Fibroblast of lung (primary cell): ENCODE results near the gene NPVF. TPM values are rescaled to one million over a fixed set of nuclear protein-coding genes. Genes with fewer than 3 reads are reported as not detected.

ENCODE experiments used
- DNase-seq, 2 donors: peaks; one replicate each; pipeline versions ENCODE4 v3.0.0 to v3.0.0-alpha.2; 2010; ENCODE audit warnings: low read depth in 2 of 2
- H2AFZ ChIP-seq: 2 replicates; pipeline ENCODE4 v1.5.1; 2012; ENCODE audit warnings: low read length, control low read depth, inconsistent platforms
- H3K27ac ChIP-seq: 2 replicates; pipeline ENCODE4 v1.5.1; 2011; ENCODE audit warnings: low read length, control low read depth; ENCODE audit not compliant: insufficient read depth
- H3K27me3 ChIP-seq: 2 replicates; pipeline ENCODE4 v1.5.1; 2011; ENCODE audit warnings: mild to moderate bottlenecking, low read length; ENCODE audit not compliant: control insufficient read depth, insufficient read depth
- H3K36me3 ChIP-seq: 2 replicates; pipeline ENCODE4 v1.5.1; 2011; ENCODE audit warnings: low read length; ENCODE audit not compliant: control insufficient read depth, insufficient read depth
- H3K4me1 ChIP-seq: 2 replicates; pipeline ENCODE4 v1.5.1; 2011; ENCODE audit warnings: low read length; ENCODE audit not compliant: control insufficient read depth, insufficient read depth; ENCODE audit errors: extremely low read depth
- H3K4me2 ChIP-seq: 2 replicates; pipeline ENCODE4 v1.5.1; 2011; ENCODE audit warnings: low read length, control low read depth; ENCODE audit not compliant: insufficient read depth; ENCODE audit errors: extremely low read depth
- H3K4me3 ChIP-seq, 4 experiments: fragments of 200-600 bp in 1 of 4; sonication (generic) in 1 of 4; replicated peaks in 1 of 4; 2 replicates each; pipeline ENCODE4 v1.5.1; 2011 to 2016; ENCODE audit warnings: low read length in 4 of 4, low read depth in 3 of 4, mild to moderate bottlenecking in 3 of 4, control low read depth in 2 of 4, inconsistent platforms in 1 of 4, mixed read lengths in 1 of 4; ENCODE audit not compliant: insufficient read depth in 1 of 4; ENCODE audit errors: control extremely low read depth in 1 of 4
- H3K79me2 ChIP-seq: 2 replicates; pipeline ENCODE4 v1.5.1; 2012; ENCODE audit warnings: mild to moderate bottlenecking, low read length, inconsistent platforms; ENCODE audit not compliant: control insufficient read depth, insufficient read depth
- H3K9ac ChIP-seq: 2 replicates; pipeline ENCODE4 v1.5.1; 2011; ENCODE audit warnings: mild to moderate bottlenecking, low read length, control low read depth; ENCODE audit not compliant: insufficient read depth
- H3K9me3 ChIP-seq: 2 replicates; pipeline ENCODE4 v1.5.1; 2012; ENCODE audit warnings: low read depth, low read length; ENCODE audit not compliant: control insufficient read depth, insufficient read depth
- H4K20me1 ChIP-seq: 2 replicates; pipeline ENCODE4 v1.5.1; 2011; ENCODE audit warnings: low read length; ENCODE audit not compliant: control insufficient read depth, insufficient read depth; ENCODE audit errors: extremely low read depth
- EZH2 ChIP-seq: IDR thresholded peaks from 2 replicates; pipeline ENCODE4 v1.5.1; 2012; ENCODE audit warnings: low read length, control low read depth, mild to moderate bottlenecking; ENCODE audit errors: missing control alignments
- polyA plus RNA-seq, 2 donors: library from polyadenylated mRNA; depleted of rRNA in 1 of 2; stranded (reverse) in 1 of 2; unstranded in 1 of 2; fragments of >200 nt; gene quantifications; 2 replicates each; pipeline ENCODE4 v1.2.1, GENCODE V29; 2011 to 2012; ENCODE audit warnings: missing spikeins in 1 of 2
- total RNA-seq: library from RNA; depleted of rRNA; stranded (reverse); fragments of >200 nt; gene quantifications from 2 replicates; pipeline ENCODE4 v1.2.1, GENCODE V29; 2014
- TF ChIP-seq, protein P1 (sequence below), 2 donors: IDR thresholded peaks in 1 of 2; conservative IDR thresholded peaks in 1 of 2; 1 replicate in 1 of 2; 2 replicates in 1 of 2; pipeline ENCODE4 v1.5.1; 2011 to 2012; ENCODE audit warnings: low read length in 2 of 2, control low read depth in 1 of 2, inconsistent platforms in 1 of 2, low read depth in 1 of 2, mild to moderate bottlenecking in 1 of 2

Gene NPVF
- total and polyA plus RNA-seq, 2 donors (not counting 1 experiment from before 2014, with no cell fraction given): not detected

DNA sequence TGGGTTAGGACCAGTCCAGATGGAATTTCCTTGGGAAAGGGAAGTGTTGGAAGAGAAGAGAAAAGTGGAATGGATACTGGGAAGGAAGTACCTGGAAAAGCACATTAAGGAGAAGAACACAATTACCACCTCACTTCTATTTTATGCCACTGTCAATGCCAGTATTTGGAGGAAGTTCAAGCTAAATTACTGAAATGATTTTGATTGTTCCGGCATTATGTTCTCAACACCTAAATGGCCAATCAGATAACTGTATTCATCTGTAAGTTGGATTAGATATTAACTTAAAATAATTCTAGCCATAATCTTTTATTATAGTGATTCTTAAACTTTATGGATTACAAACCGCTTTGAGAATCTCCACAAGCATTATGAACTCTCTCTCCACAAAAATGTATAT is 7.3 kb downstream of the NPVF start:
- Histone ChIP-seq H3K27me3 (no peaks in the 10 kb centered on the region), H3K4me3 (no peak overlapping the region), H4K20me1 (no peaks in the 10 kb centered on the region), H2AFZ (no peak overlapping the region), H3K27ac (no peak overlapping the region), H3K9ac (no peak overlapping the region), H3K79me2 (no peaks in the 10 kb centered on the region), H3K4me1 (no peaks in the 10 kb centered on the region), H3K4me2 (no peak overlapping the region), H3K9me3 (no peaks in the 10 kb centered on the region), H3K36me3 (no peaks in the 10 kb centered on the region)
- DNase-seq: no peak
- TF ChIP-seq, protein P1, sequence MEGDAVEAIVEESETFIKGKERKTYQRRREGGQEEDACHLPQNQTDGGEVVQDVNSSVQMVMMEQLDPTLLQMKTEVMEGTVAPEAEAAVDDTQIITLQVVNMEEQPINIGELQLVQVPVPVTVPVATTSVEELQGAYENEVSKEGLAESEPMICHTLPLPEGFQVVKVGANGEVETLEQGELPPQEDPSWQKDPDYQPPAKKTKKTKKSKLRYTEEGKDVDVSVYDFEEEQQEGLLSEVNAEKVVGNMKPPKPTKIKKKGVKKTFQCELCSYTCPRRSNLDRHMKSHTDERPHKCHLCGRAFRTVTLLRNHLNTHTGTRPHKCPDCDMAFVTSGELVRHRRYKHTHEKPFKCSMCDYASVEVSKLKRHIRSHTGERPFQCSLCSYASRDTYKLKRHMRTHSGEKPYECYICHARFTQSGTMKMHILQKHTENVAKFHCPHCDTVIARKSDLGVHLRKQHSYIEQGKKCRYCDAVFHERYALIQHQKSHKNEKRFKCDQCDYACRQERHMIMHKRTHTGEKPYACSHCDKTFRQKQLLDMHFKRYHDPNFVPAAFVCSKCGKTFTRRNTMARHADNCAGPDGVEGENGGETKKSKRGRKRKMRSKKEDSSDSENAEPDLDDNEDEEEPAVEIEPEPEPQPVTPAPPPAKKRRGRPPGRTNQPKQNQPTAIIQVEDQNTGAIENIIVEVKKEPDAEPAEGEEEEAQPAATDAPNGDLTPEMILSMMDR (conservative IDR thresholded peaks at IDR 0.05 in 1 of 2, IDR thresholded peaks at IDR 0.05 in 1 of 2; ENCODE audit: low read depth in 1 of 2, low read length in 2 of 2): no peak
- TF ChIP-seq EZH2: no peak

- TF ChIP-seq, protein P1 (conservative IDR thresholded peaks at IDR 0.05 in 1 of 2, IDR thresholded peaks at IDR 0.05 in 1 of 2; ENCODE audit: low read depth in 1 of 2, low read length in 2 of 2): no peak
- no peak for TF ChIP-seq EZH2
- Histone ChIP-seq H3K27me3 (no peaks in the 10 kb centered on the region), H3K79me2 (no peaks in the 10 kb centered on the region), H3K4me3 (no peak overlapping the region), H3K4me1 (no peaks in the 10 kb centered on the region), H4K20me1 (no peaks in the 10 kb centered on the region), H3K36me3 (no peaks in the 10 kb centered on the region), H3K27ac (no peak overlapping the region), H3K4me2 (no peak overlapping the region), H3K9ac (no peak overlapping the region), H3K9me3 (no peaks in the 10 kb centered on the region), H2AFZ (no peak overlapping the region)
- no peak for DNase-seq
Observed at GRCh38 chr7:25218191-25218590, 10.1 kb downstream of the NPVF start.

DNA sequence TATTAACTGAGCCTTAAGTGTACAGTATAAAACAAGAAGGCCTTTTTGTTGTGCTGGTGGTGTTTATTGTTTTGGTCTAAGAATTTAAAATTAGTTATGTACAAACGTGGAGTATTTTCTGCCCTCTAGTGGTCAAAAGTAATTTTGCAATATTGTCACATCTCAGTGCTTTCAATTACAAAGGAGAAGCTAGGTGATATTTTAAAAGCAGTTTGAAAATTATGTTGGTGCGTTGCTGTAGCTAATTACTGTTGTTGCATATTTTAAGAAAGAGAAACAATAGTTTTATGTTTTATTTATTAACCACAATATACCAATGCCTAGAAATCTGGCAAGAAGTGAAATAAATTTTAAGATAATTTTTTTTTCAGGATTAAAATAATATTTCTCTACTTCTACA is 11.4 kb downstream of the NPVF start:
- Histone ChIP-seq H3K79me2 (no peaks in the 10 kb centered on the region), H3K4me3 (no peak overlapping the region), H2AFZ (no peak overlapping the region), H3K36me3 (no peaks in the 10 kb centered on the region), H3K4me2 (no peak overlapping the region), H3K9ac (no peak overlapping the region), H4K20me1 (no peaks in the 10 kb centered on the region), H3K27ac (no peak overlapping the region), H3K9me3 (no peaks in the 10 kb centered on the region), H3K4me1 (no peaks in the 10 kb centered on the region), H3K27me3 (no peaks in the 10 kb centered on the region)
- DNase-seq: peak; percentile 23 to 57
- TF ChIP-seq, protein P1 (conservative IDR thresholded peaks at IDR 0.05 in 1 of 2, IDR thresholded peaks at IDR 0.05 in 1 of 2; ENCODE audit: low read depth in 1 of 2, low read length in 2 of 2): peak in 1 of 2 donors; percentile 73
- TF ChIP-seq EZH2: no peak
